K562 (cell line): ENCODE measurements around the gene PNRC2. TPM values are rescaled to one million over a fixed set of nuclear protein-coding genes. Genes with fewer than 3 reads are reported as not detected.

Experiments used
- CTBP1 ChIP-seq: fragments of 450-650 bp; IDR thresholded peaks from 2 replicates; pipeline ENCODE4 v1.6.1; 2016; ENCODE audit warnings: borderline replicate concordance
- ETS2 ChIP-seq: IDR thresholded peaks from 2 replicates; pipeline ENCODE4 v1.6.1; 2016; ENCODE audit warnings: borderline replicate concordance, missing genetic modification characterization, mild to moderate bottlenecking, moderate library complexity, missing compliant biosample characterization; ENCODE audit not compliant: poor library complexity, severe bottlenecking
- KLF1 ChIP-seq: fragments of 450-650 bp; IDR thresholded peaks from 2 replicates; pipeline ENCODE4 v1.6.1; 2016; ENCODE audit warnings: missing genetic modification characterization, missing compliant biosample characterization
- MAFG ChIP-seq: fragments of 450-650 bp; conservative IDR thresholded peaks from 2 replicates; pipeline ENCODE4 v1.6.1; 2016; ENCODE audit warnings: missing genetic modification characterization, missing compliant biosample characterization
- PTTG1 ChIP-seq: fragments of 450-650 bp; IDR thresholded peaks from 2 replicates; pipeline ENCODE4 v1.6.1; 2016; ENCODE audit warnings: low read depth, mild to moderate bottlenecking, missing genetic modification characterization, missing compliant biosample characterization
- RBM14 ChIP-seq: fragments of 200-400 bp; formaldehyde crosslinking; IDR thresholded peaks from 2 replicates; pipeline ENCODE4 v1.6.1; 2018; ENCODE audit warnings: low read depth, mild to moderate bottlenecking, low read length, moderate library complexity, borderline replicate concordance; ENCODE audit not compliant: insufficient read depth
- SIN3B ChIP-seq: fragments of 450-650 bp; IDR thresholded peaks from 2 replicates; pipeline ENCODE4 v1.6.1; 2017; ENCODE audit warnings: low read depth, mild to moderate bottlenecking, moderate library complexity
- SPI1 ChIP-seq: IDR thresholded peaks from 2 replicates; pipeline ENCODE4 v1.6.1; 2011; ENCODE audit warnings: low read depth, low read length, control low read depth, borderline replicate concordance
- TBP ChIP-seq: optimal IDR thresholded peaks from 2 replicates; pipeline ENCODE3; 2011; ENCODE audit warnings: low read depth, low read length, improper control_type of control experiment
- ZC3H11A ChIP-seq: IDR thresholded peaks from 2 replicates; pipeline ENCODE4 v1.6.1; 2012; ENCODE audit warnings: low read depth, low read length, improper control_type of control experiment
- polyA plus RNA-seq, 8 experiments: library from polyadenylated mRNA; depleted of rRNA in 4 of 8; stranded (reverse) in 5 of 8; unstranded in 3 of 8; fragments of >200 nt; fragmentation: Nextera tagmentation in 2 of 8; fragmentation: Illumina TruSeq in 1 of 8; extraction: Ambion mirVana in 2 of 8; extraction: Trizol in 1 of 8; gene quantifications; 2 replicates each; pipeline versions ENCODE4 v1.2.1 to v1.2.3, GENCODE V29; 2011 to 2014; ENCODE audit warnings: inconsistent platforms in 1 of 8, missing spikeins in 1 of 8
- total RNA-seq, 7 experiments: library from RNA; depleted of rRNA in 6 of 7; stranded (reverse); fragments of >200 nt in 6 of 7; fragmentation: Illumina TruSeq in 2 of 7; extraction: Trizol in 2 of 7; gene quantifications; 2 replicates each; pipeline versions ENCODE4 v1.2.1 to v1.2.3, GENCODE V29; 2011 to 2021; ENCODE audit warnings: low replicate concordance in 1 of 7
- TF ChIP-seq, protein P1 (sequence below), 2 experiments: fragments of 450-650 bp; IDR thresholded peaks; 2 replicates each; pipeline ENCODE4 v1.6.1; 2016; ENCODE audit warnings: mild to moderate bottlenecking in 2 of 2, borderline replicate concordance in 1 of 2, low read depth in 1 of 2, moderate library complexity in 1 of 2
- TF ChIP-seq, protein P2 (sequence below): fragments of 450-650 bp; conservative IDR thresholded peaks from 2 replicates; pipeline ENCODE4 v1.6.1; 2016; ENCODE audit warnings: missing genetic modification characterization, low read depth, mild to moderate bottlenecking, missing compliant biosample characterization, moderate library complexity
- TF ChIP-seq, protein P3 (sequence below): fragments of 250-450 bp; sonication (Bioruptor Pico); IDR thresholded peaks from 2 replicates; pipeline ENCODE4 v1.5.0; 2021
- TF ChIP-seq, protein P4 (sequence below): IDR thresholded peaks from 3 replicates; pipeline ENCODE4 v1.6.1; 2011; ENCODE audit warnings: borderline replicate concordance, mild to moderate bottlenecking; ENCODE audit not compliant: insufficient read length, insufficient read depth

PNRC2 gene
- total and polyA plus RNA-seq, 9 of the 15 experiments (the other 6 are each of a cell fraction or from before 2014, with no cell fraction given) = 127 to 303 (median 203) TPM

DNA sequence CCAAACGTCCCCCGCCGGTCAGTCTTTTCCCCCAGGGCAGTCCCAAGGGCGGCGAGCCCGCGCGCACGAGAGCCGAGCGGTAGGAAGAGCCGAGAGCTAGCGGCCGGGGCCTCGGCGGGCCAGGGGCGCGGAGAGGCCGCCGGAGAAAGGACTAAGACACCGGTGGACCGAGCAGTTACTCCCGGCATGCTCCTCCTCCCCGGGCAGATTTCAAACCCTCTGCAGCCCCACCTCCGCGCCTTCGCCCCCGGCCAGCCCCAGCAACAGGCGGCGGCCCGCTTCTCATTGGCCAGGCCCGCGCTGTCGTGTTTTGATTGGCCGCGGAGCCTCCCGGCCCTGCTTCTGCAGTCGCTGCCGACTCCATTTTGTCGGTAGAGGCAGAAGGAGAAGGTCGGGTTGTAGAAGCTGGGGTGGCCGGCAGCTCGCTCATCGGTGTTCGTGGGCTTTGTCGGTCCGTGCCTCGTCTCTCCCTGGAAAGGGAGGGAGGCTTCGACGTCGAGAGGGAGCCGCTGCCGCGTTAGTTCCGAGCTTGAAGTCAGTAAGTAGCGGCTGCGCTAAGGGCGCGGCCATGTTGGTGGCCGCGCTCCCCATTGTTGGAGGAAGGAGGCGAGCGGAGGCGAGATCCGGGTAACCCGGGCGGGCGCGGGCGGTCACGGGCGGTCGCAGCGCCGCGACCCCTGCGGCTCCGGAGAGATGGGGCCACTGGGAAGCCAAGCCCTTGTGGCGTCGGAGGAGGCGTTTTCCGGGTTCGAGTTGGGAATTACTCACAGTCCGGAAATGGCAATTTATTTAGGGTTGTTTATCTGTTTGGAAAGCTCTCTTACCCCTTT, at the start of gene PNRC2 (continued):
- TF ChIP-seq, protein P1, sequence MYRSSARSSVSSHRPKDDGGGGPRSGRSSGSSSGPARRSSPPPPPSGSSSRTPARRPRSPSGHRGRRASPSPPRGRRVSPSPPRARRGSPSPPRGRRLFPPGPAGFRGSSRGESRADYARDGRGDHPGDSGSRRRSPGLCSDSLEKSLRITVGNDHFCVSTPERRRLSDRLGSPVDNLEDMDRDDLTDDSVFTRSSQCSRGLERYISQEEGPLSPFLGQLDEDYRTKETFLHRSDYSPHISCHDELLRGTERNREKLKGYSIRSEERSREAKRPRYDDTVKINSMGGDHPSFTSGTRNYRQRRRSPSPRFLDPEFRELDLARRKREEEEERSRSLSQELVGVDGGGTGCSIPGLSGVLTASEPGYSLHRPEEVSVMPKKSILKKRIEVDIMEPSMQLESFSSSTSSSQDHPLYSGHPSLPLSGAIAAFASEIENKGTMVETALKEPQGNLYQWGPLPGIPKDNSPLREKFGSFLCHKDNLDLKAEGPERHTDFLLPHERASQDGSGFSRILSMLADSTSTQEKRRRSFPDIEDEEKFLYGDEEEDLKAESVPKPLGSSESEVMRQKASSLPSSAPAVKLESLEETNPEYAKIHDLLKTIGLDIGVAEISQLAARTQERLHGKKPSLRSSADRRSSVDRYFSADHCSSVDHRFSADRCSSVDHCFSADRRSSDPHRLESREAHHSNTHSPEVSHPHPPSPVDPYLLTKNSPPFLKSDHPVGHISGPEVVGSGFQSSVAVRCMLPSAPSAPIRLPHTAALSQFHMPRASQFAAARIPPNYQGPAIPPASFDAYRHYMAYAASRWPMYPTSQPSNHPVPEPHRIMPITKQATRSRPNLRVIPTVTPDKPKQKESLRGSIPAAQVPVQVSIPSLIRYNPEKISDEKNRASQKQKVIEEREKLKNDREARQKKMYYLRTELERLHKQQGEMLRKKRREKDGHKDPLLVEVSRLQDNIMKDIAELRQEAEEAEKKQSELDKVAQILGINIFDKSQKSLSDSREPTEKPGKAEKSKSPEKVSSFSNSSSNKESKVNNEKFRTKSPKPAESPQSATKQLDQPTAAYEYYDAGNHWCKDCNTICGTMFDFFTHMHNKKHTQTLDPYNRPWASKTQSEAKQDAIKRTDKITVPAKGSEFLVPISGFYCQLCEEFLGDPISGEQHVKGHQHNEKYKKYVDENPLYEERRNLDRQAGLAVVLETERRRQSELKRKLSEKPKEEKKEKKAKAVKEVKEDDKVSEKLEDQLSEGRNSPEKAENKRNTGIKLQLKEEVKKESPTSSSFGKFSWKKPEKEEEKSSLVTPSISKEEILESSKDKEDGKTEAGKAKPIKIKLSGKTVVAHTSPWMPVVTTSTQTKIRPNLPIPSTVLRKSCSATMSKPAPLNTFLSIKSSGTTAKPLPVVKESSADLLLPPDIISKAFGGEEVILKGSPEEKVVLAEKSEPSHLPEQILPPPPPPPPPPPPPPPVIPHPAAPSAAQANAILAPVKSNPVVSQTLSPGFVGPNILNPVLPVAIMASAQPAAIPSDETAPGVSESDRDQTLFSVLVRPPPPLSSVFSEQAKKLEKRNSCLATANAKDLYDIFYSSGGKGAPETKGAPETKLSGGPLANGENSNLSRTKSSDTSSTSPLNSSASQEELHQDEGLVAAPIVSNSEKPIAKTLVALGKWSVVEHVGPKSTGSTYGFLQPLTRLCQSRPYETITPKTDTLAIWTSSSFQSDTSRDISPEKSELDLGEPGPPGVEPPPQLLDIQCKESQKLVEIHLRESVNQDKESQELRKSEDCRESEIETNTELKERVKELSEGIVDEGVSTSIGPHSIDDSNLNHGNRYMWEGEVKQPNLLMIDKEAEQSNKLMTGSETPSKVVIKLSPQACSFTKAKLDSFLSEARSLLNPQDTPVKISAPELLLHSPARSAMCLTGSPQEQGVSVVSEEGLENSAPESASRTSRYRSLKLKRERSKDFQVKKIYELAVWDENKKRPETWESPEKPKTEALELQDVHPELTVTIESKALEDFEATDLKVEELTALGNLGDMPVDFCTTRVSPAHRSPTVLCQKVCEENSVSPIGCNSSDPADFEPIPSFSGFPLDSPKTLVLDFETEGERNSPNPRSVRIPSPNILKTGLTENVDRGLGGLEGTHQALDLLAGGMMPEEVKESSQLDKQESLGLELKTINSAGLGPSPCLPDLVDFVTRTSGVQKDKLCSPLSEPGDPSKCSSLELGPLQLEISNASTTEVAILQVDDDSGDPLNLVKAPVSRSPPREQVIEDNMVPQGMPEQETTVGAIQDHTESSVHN (IDR thresholded peaks at IDR 0.05; ENCODE audit: borderline replicate concordance in 1 of 2, low read depth in 1 of 2) = no peak
- no peak for TF ChIP-seq MAFG
- TF ChIP-seq ETS2 = no peak
- peak; percentile 95 for TF ChIP-seq TBP
- no peak for TF ChIP-seq KLF1 (tag)
- TF ChIP-seq CTBP1 = peak; percentile 72; the same call in 1 of the 2 replicates
- TF ChIP-seq, protein P2, sequence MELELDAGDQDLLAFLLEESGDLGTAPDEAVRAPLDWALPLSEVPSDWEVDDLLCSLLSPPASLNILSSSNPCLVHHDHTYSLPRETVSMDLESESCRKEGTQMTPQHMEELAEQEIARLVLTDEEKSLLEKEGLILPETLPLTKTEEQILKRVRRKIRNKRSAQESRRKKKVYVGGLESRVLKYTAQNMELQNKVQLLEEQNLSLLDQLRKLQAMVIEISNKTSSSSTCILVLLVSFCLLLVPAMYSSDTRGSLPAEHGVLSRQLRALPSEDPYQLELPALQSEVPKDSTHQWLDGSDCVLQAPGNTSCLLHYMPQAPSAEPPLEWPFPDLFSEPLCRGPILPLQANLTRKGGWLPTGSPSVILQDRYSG = peak; percentile 63; the same call in 1 of the 2 replicates
- TF ChIP-seq, protein P3, sequence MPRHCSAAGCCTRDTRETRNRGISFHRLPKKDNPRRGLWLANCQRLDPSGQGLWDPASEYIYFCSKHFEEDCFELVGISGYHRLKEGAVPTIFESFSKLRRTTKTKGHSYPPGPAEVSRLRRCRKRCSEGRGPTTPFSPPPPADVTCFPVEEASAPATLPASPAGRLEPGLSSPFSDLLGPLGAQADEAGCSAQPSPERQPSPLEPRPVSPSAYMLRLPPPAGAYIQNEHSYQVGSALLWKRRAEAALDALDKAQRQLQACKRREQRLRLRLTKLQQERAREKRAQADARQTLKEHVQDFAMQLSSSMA (CRISPR knock-in tag) = peak; percentile 76
- peak; percentile 87 for TF ChIP-seq SIN3B
- TF ChIP-seq, protein P4, sequence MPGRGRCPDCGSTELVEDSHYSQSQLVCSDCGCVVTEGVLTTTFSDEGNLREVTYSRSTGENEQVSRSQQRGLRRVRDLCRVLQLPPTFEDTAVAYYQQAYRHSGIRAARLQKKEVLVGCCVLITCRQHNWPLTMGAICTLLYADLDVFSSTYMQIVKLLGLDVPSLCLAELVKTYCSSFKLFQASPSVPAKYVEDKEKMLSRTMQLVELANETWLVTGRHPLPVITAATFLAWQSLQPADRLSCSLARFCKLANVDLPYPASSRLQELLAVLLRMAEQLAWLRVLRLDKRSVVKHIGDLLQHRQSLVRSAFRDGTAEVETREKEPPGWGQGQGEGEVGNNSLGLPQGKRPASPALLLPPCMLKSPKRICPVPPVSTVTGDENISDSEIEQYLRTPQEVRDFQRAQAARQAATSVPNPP = no peak
- TF ChIP-seq RBM14 = no peak
- no peak for TF ChIP-seq ZC3H11A
- no peak for TF ChIP-seq SPI1
- TF ChIP-seq PTTG1 (tag) = no peak
